Liver (tissue), 9 donors: ENCODE measurements around the gene CFAP77. TPM values are rescaled to one million over a fixed set of nuclear protein-coding genes. Genes with fewer than 3 reads are reported as not detected.

Experiments used
- DNase-seq: peaks from one replicate; pipeline ENCODE4 v3.0.0-alpha.2; 2017; ENCODE audit warnings: low spot score
- H3K27ac ChIP-seq, 2 donors: one replicate each; pipeline ENCODE4 v1.7.0; 2013; ENCODE audit warnings: inconsistent platforms in 2 of 2, low read length in 2 of 2, control low read depth in 1 of 2, low read depth in 1 of 2, mild to moderate bottlenecking in 1 of 2
- H3K27me3 ChIP-seq, 4 donors: one replicate each; pipeline versions ENCODE4 v1.6.1 to v1.7.0; 2013; ENCODE audit warnings: low read length in 3 of 4, inconsistent platforms in 1 of 4, mild to moderate bottlenecking in 1 of 4, moderate library complexity in 1 of 4; ENCODE audit not compliant: control insufficient read depth in 4 of 4, insufficient read depth in 4 of 4
- H3K36me3 ChIP-seq, 4 donors: one replicate each; pipeline versions ENCODE4 v1.6.1 to v1.7.0; 2013; ENCODE audit warnings: low read length in 3 of 4, mild to moderate bottlenecking in 3 of 4, low read depth in 1 of 4, moderate library complexity in 1 of 4; ENCODE audit not compliant: control insufficient read depth in 4 of 4, insufficient read depth in 3 of 4
- H3K4me1 ChIP-seq, 4 donors: one replicate each; pipeline versions ENCODE4 v1.6.1 to v1.7.0; 2013; ENCODE audit warnings: low read length in 3 of 4, mild to moderate bottlenecking in 3 of 4, moderate library complexity in 1 of 4; ENCODE audit not compliant: control insufficient read depth in 4 of 4, insufficient read depth in 4 of 4
- H3K4me3 ChIP-seq, 3 donors: one replicate each; pipeline versions ENCODE4 v1.6.1 to v1.7.0; 2013; ENCODE audit warnings: low read length in 3 of 3, control low read depth in 1 of 3, low read depth in 1 of 3, mild to moderate bottlenecking in 1 of 3
- H3K9ac ChIP-seq, 2 donors: one replicate each; pipeline ENCODE4 v1.7.0; 2013; ENCODE audit warnings: low read length in 2 of 2, mild to moderate bottlenecking in 2 of 2, moderate library complexity in 2 of 2, control low read depth in 1 of 2, low read depth in 1 of 2
- H3K9me3 ChIP-seq, 4 donors: one replicate each; pipeline versions ENCODE4 v1.6.1 to v1.7.0; 2013; ENCODE audit warnings: low read length in 3 of 4; ENCODE audit not compliant: control insufficient read depth in 4 of 4
- CTCF ChIP-seq: fragments of 150-350 bp; IDR thresholded peaks from 2 replicates; pipeline ENCODE4 v1.5.1; 2017; ENCODE audit warnings: improper control_type of control experiment, low read depth, low read length; ENCODE audit not compliant: missing input control
- EGR1 ChIP-seq, 2 donors: IDR thresholded peaks; 2 replicates each; pipeline ENCODE4 v1.6.1; 2016 to 2018; ENCODE audit warnings: antibody characterized with exemption in 2 of 2, low read depth in 2 of 2
- FOXA2 ChIP-seq: IDR thresholded peaks from 2 replicates; pipeline ENCODE4 v1.6.1; 2016; ENCODE audit warnings: antibody characterized with exemption
- HNF4G ChIP-seq: IDR thresholded peaks from 2 replicates; pipeline ENCODE4 v1.6.1; 2016; ENCODE audit warnings: antibody characterized with exemption
- NR2F2 ChIP-seq: IDR thresholded peaks from 2 replicates; pipeline ENCODE4 v1.6.1; 2016; ENCODE audit warnings: antibody characterized with exemption
- RAD21 ChIP-seq, 2 donors: IDR thresholded peaks; 2 replicates each; pipeline ENCODE4 v1.6.1; 2016; ENCODE audit warnings: antibody characterized with exemption in 2 of 2, mild to moderate bottlenecking in 2 of 2
- RXRA ChIP-seq, 2 donors: IDR thresholded peaks; 2 replicates each; pipeline ENCODE4 v1.6.1; 2017 to 2018; ENCODE audit warnings: antibody characterized with exemption in 2 of 2, mild to moderate bottlenecking in 1 of 2
- SP1 ChIP-seq: IDR thresholded peaks from 2 replicates; pipeline ENCODE4 v1.6.1; 2018; ENCODE audit warnings: antibody characterized with exemption, mild to moderate bottlenecking
- TAF1 ChIP-seq: conservative IDR thresholded peaks from 2 replicates; pipeline ENCODE4 v1.6.1; 2016; ENCODE audit warnings: antibody characterized with exemption, mild to moderate bottlenecking
- YY1 ChIP-seq: IDR thresholded peaks from 2 replicates; pipeline ENCODE4 v1.6.1; 2016; ENCODE audit warnings: antibody characterized with exemption, mild to moderate bottlenecking
- WGBS: extraction: QIAGEN DNeasy Blood & Tissue Kit; methylation state at CpG from one replicate; pipeline ENCODE4 v1.1.7; 2013; 5-methylcytosine and 5-hydroxymethylcytosine counted together
- polyA plus RNA-seq, 2 donors: library from polyadenylated mRNA; stranded (reverse) in 1 of 2; unstranded in 1 of 2; fragments of 200-250 nt in 1 of 2; fragments of >200 nt in 1 of 2; fragmentation: Nextera tagmentation in 1 of 2; extraction: Ambion mirVana in 1 of 2; gene quantifications; one replicate each; pipeline versions ENCODE4 v1.2.1 to v1.2.3, GENCODE V29; 2013 to 2015
- total RNA-seq, 2 donors: library from RNA; depleted of rRNA; stranded (reverse); fragments of >200 nt; gene quantifications; one replicate each; pipeline ENCODE4 v1.2.3, GENCODE V29; 2014
- TF ChIP-seq, protein P1 (sequence below): IDR thresholded peaks from 2 replicates; pipeline ENCODE4 v1.6.1; 2016; ENCODE audit warnings: antibody characterized with exemption
- donor health status: healthy.
- donor health status: healthy.
- donor health status: healthy.
- donor health status: healthy.
- donor health status: healthy.

The CFAP77 gene
- total and polyA plus RNA-seq, 4 donors: not detected

GRCh38 chr9:132408521-132408920 is 1.5 kb upstream of the CFAP77 start (continued):
- no peak for TF ChIP-seq RXRA (IDR thresholded peaks at IDR 0.05)
- no peak for TF ChIP-seq FOXA2
- TF ChIP-seq HNF4G: no peak
- no peak for TF ChIP-seq TAF1
- TF ChIP-seq, protein P1, sequence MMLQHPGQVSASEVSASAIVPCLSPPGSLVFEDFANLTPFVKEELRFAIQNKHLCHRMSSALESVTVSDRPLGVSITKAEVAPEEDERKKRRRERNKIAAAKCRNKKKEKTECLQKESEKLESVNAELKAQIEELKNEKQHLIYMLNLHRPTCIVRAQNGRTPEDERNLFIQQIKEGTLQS: no peak

- Histone ChIP-seq H3K27me3 (peaks cover 0 to 14% (median 8%) of the 10 kb centered on the region in 4 donors), H3K27ac (no peak overlapping the region), H3K4me3 (peak overlapping the region in 1 of 3 donors; percentile 44), H3K4me1 (peaks cover 11 to 29% (median 17%) of the 10 kb centered on the region in 4 donors), H3K9me3 (no peaks in the 10 kb centered on the region), H3K9ac (no peak overlapping the region), H3K36me3 (no peaks in the 10 kb centered on the region)
- 8% methylated on average over 19 of the region's 19 CpGs for WGBS
- DNase-seq: no peak
- TF ChIP-seq NR2F2 (no peak), YY1 (no peak), SP1 (no peak)
These were observed 631 bp downstream of the CFAP77 start for GRCh38 chr9:132410642-132411041.

DNA sequence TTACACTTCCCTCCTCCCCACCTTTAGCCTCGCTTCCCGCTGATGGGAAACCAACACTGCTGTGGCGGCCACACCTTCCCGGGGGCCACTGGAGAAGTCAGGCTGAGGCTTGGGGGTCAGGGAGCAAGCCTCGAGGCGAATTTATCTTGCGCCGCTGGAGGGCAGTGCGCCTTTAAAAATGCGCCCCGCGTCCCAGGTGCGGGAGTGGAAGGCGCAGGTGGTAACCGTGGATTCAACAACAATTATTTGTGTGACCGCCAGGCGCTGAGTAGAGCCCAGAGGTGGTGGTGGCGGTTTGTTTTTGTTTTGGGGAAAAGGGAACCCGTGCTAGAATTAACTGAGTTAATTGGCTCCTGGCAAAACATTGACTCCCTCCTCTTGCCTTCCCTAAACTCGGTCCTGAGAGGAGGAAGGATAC is 1.1 kb downstream of the CFAP77 start:
- DNase-seq: peak; percentile 57
- no peak overlapping the region for H3K9ac ChIP-seq
- TF ChIP-seq YY1: no peak
- peak; percentile 73 to 78 for TF ChIP-seq RAD21 (IDR thresholded peaks at IDR 0.05)
- peak; percentile 41 for TF ChIP-seq CTCF
- TF ChIP-seq EGR1 (IDR thresholded peaks at IDR 0.05; ENCODE audit: low read depth in 2 of 2): no peak
- peak; percentile 10 for TF ChIP-seq NR2F2
- no peak for TF ChIP-seq TAF1
- no peak overlapping the region for H3K27ac ChIP-seq
- H3K9me3 ChIP-seq: no peaks in the 10 kb centered on the region
- H3K4me1 ChIP-seq: peaks cover 6 to 24% (median 13%) of the 10 kb centered on the region in 4 donors
- no peak overlapping the region for H3K4me3 ChIP-seq
- no peaks in the 10 kb centered on the region for H3K36me3 ChIP-seq
- H3K27me3 ChIP-seq: peaks cover 0 to 17% (median 8%) of the 10 kb centered on the region in 4 donors
- 2% methylated on average over 20 of the region's 20 CpGs for WGBS

GRCh38 chr9:132412089-132412488 is 2.1 kb downstream of the CFAP77 start:
- H3K4me1 ChIP-seq: peaks cover 6 to 20% (median 10%) of the 10 kb centered on the region in 4 donors
- H3K9ac ChIP-seq: no peak overlapping the region
- WGBS: 9% methylated on average over 8 of the region's 8 CpGs
- H3K9me3 ChIP-seq: no peaks in the 10 kb centered on the region
- DNase-seq: no peak
- H3K27ac ChIP-seq: no peak overlapping the region
- no peaks in the 10 kb centered on the region for H3K36me3 ChIP-seq
- no peak overlapping the region for H3K4me3 ChIP-seq
- peaks cover 0 to 17% (median 8%) of the 10 kb centered on the region in 4 donors for H3K27me3 ChIP-seq
- no peak for TF ChIP-seq YY1
- peak in 1 of 2 donors; percentile 37 for TF ChIP-seq RAD21 (IDR thresholded peaks at IDR 0.05)
